GM18907 (cell line): ENCODE results near the gene RICTOR.
"Not testable (repeated sequence)": the region's sequence is repeated elsewhere in the genome, so short reads cannot be mapped to it uniquely, and the experiment has no call there.

Source experiments
- ATAC-seq: cut with Tn5 transposase; IDR thresholded peaks from one replicate; pipeline ENCODE4 v1.9.1; 2021; ENCODE audit warnings: mild to moderate bottlenecking, moderate library complexity; ENCODE audit not compliant: unreplicated experiment

Gene RICTOR

GRCh38 chr5:39015743-39016586 lies 58.2 kb downstream of the RICTOR start:
- no peak for ATAC-seq

- no peak for ATAC-seq
Observed at GRCh38 chr5:39014561-39014960, 59.6 kb downstream of the RICTOR start.

- no peak for ATAC-seq
Observed at GRCh38 chr5:39013938-39014337, 60.3 kb downstream of the RICTOR start.

GRCh38 chr5:39010958-39011357 lies 63.2 kb downstream of the RICTOR start:
- ATAC-seq: not testable (repeated sequence)

- ATAC-seq: no peak
Observed at GRCh38 chr5:39009981-39010380, 64.2 kb downstream of the RICTOR start.

GRCh38 chr5:39009280-39009679 lies 64.9 kb downstream of the RICTOR start:
- no peak for ATAC-seq

- no peak for ATAC-seq
Observed at GRCh38 chr5:39006650-39007049, 67.5 kb downstream of the RICTOR start.

- no peak for ATAC-seq
Observed at GRCh38 chr5:39005566-39006232, 68.5 kb downstream of the RICTOR start.

- no peak for ATAC-seq
Observed at GRCh38 chr5:39001683-39002082, 72.5 kb downstream of the RICTOR start.

- no peak for ATAC-seq
Observed at GRCh38 chr5:38999037-38999436, 75.2 kb downstream of the RICTOR start.

- ATAC-seq: no peak
Observed at GRCh38 chr5:38997591-38997990, 76.6 kb downstream of the RICTOR start.

- ATAC-seq: no peak
Observed at GRCh38 chr5:38996123-38996522, 78.1 kb downstream of the RICTOR start.

- ATAC-seq: no peak
Observed at GRCh38 chr5:38994324-38994927, 79.8 kb downstream of the RICTOR start.

- not testable (repeated sequence) for ATAC-seq
Observed at GRCh38 chr5:38989974-38990719, 84.1 kb downstream of the RICTOR start.

- ATAC-seq: no peak
Observed at GRCh38 chr5:38985909-38986452, 88.2 kb downstream of the RICTOR start.

GRCh38 chr5:38979535-38979934 lies 94.7 kb downstream of the RICTOR start:
- no peak for ATAC-seq

GRCh38 chr5:38978036-38978435 lies 96.2 kb downstream of the RICTOR start:
- ATAC-seq: no peak

- no peak for ATAC-seq
Observed at GRCh38 chr5:38968665-38969064, 105.5 kb downstream of the RICTOR start.

GRCh38 chr5:38961691-38962090 lies 112.5 kb downstream of the RICTOR start:
- no peak for ATAC-seq

GRCh38 chr5:38953426-38954012 lies 120.7 kb downstream of the RICTOR start:
- ATAC-seq: no peak
